ENCODE data around the gene CNTNAP4.

GRCh38 chr16:76303637-76304314, 26.6 kb downstream of the CNTNAP4 start:
- TF ChIP-seq CTCF (optimal IDR thresholded peaks at IDR 0.05 in 1 of 3, IDR thresholded peaks at IDR 0.05 in 1 of 3, conservative IDR thresholded peaks at IDR 0.05 in 1 of 3; ENCODE audit: extremely low read depth in 1 of 3, insufficient read depth in 2 of 3, low read length in 3 of 3), result no peak
- no peak for TF ChIP-seq EZH2 (IDR thresholded peaks at IDR 0.05; ENCODE audit: low read length)

Measured in keratinocyte (primary cell).